GM18867 (cell line): ENCODE data around the gene MMP15.
A peak's percentile ranks its signal among the peaks of the same experiment; 100 is the strongest.
"Not testable (repeated sequence)": the region's sequence is repeated elsewhere in the genome, so short reads cannot be mapped to it uniquely, and the experiment has no call there.

Source experiments
- ATAC-seq: cut with Tn5 transposase; IDR thresholded peaks from one replicate; pipeline ENCODE4 v1.9.1; 2021; ENCODE audit warnings: mild to moderate bottlenecking, moderate library complexity; ENCODE audit not compliant: unreplicated experiment

Gene MMP15

DNA sequence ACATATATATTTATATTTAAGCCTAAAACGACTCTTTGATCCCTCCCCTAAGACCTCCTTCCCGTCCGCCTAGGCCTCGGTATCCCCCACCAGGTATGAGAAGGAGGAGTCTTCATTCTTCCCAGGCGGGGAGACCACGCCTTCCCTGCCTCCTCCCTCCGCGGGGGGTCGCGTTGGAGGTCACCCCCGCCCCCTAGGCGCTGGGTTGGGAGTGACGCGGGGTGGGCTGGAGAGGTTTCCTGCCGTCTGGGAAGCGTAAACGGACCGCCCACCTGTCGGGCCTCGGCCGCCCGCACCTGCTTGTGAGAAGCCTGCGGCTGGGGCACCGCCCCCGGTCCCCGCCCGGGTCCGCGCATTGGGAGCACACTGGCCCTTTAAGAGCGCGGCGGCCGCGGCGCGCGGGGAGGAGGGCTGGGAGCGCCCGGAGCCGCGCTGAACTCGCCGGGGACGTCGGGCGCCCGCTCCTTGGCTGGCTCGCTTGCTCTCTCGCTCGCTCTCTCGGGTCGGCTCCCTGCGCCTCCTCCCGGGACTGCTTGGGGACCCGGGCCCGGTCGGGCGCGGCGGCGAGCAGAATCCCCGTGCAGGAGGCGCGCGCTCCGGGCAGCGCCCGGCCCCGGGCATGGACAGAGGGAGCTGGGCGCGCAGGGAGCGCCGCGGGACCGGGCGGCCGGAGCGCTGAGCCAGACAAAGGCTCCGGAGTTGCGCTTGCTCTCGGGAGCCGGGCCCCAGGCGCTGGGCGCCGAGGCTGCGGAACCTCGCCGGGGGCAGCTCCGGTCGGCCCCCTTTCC is at the start of gene MMP15:
MMP15 (plus strand) TSS at position 404 of the 788 bp plus-strand sequence. CDS start 597 bp downstream, outside the sequence.
- peak; percentile 65 for ATAC-seq

DNA sequence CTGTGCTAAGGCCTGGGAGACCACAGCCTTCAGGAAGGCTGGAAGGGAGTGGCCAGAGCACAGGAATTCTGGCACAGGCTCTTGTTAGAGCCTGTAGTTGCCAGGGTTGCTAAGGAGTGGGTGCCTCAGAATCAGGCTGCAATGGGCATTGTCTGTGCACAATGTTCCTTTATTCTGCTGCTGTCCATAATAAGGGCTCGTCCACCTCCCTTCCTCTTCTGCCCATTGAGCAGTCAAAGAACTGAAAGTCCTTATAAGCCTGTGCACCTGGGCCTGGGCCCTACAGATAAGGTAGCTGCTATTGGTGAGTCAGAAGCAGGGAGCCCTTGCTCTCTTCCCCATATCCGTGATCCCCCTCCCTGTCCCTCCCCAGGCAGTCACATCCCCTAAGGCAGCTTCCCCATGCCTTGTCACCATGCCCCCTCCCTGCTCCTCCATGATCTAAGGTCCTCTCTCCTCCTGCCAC is 49.2 kb upstream of the MMP15 start:
- ATAC-seq: no peak

DNA sequence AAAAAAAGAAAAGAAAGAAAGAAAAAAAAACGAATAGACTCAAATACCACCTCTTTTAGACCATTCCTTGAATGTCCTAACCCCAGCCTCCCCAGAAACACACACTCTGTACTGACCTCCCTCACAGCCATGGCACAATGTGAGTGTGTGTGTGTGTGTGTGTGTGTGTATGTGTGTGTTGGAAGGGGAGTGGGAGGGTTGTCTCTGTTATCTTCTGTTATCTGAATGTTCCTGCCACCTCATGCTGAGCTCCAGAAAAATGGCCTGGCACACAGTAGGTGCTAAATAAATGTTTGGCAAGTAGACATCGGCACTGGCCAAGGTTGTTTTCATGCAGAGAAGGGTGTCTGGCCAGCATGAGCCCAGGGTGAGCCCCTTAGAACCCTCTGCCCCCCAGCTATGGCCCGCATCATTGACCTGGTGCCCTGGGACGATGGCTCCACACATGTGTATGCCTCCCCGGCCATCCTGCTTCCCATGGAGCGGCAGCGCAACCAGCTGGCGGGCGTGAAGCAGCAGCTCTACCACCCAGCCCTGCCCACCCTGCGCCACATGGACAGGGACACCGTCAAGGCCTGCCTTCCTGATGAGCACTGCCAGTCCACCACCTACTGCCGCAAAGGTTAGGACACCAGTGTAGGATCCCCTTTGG is 48.0 kb upstream of the MMP15 start:
- no peak for ATAC-seq

DNA sequence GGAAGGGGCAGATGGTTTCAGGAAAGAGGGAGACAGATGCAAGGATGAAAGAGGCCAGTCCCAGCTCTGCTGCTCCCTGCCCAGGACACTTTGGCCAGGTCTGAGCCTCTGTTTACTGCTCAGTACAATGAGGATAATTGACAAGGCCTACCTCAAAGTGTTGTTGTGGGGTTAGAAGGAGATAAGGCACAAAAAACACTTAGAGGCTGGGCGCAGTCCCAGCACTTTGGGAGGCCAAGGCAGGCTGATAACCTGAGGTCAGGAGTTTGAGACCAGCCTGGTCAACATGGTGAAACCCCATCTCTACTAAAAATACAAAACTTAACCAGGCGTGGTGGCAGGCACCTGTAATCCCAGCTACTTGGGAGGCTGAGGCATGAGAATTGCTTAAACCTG is 47.5 kb upstream of the MMP15 start:
- not testable (repeated sequence) for ATAC-seq

DNA sequence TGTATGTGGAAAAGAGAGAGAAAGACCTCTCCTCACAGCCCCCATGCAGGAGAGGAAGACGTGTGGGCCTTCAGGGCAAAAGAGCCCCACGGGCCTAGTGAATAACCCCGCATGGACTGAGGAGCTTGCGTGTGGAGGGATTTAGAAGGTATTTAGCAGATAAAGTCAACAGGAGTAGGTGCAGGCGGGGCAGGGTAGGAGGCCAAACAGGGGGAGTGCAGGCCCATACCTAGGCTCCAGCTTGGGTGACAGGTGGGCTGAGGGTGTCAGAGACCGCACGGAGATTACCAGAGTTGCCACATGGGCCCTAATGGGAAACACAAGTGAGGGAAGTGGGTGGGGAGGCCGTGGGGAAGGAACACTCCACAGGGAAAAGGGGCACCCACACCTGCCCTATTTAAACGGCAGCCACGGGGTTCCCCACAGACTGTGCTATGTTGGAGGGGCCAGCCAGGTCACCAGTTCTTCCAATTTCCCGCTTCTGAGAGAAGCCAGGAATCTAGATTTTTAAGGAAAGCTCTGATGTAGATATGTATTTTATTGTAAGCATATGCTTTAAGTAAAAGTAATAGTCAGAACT is 46.5 kb upstream of the MMP15 start:
- ATAC-seq: no peak

DNA sequence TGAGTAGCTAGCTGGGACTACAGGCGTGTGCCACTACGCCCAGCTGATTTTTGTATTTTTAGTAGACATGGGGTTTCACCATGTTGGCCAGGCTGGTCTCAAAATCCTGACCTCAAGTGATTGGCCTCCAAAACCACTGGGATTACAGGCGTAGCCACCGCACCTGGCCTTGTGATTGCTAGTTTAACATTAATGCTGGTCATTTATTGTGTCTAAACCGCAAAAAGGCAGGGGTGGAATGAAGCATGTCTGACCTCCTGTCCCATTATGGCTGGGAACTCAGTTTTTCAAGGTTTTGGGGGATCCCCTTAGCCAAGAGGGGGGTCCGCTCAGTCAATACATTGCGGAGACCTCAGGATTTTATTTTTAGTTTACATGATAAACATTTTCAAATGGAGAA is 43.9 kb upstream of the MMP15 start:
- ATAC-seq: no peak

DNA sequence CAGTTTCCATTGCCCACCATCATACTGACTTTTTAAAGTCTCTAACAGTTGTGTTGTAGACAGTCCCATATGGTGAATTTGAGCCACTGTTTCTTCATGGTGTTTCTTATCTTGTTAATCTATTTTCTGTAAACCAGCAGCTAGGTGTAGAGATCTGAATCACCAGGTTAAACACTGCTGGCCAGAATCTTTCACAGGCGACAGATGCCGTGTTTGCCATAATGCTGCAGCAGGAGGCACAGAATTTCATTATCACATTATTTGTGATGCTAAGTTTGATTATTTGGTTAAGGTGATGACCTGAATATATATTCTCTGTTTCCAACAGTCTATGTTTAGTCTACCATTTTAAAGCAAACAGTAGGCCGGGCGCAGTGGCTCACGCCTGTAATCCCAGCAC is 43.2 kb upstream of the MMP15 start:
- no peak for ATAC-seq

DNA sequence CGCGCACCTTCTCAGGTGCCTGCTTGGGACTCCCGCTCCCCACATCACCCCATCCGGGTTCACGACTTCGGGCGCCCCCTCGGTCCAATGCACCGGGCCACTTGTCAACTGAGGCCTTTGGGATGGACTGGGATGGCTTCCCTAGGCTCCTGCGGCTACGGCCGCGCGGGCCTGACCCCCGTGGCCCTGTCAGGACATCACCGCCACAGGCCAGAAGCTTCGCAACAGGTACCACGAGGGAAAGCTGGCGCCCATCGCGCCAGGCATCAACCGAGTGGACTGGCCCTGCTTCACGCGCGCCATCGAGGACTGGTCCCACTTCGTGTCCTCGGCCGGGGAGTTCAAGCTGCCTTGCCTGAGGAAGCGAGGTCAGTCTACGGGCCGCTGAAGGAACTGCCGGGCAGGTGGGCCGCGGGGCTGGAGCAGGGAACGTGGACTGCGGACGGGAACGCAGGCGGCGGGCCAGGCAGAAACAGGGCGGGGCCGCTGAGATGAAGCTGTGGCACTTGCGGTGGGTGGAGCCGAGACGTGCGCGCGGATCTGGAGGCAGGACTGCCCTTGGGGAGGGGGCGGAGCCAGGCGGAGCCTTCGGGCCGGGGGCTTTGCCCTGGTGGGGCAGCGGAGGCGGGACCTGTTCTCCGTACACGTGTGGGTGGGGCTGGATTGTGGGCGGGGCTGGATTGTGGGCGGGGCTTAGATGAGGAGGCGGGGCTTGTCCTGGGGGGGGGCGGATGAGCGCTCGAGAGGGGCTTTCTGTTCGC is 40.9 kb upstream of the MMP15 start:
- peak; percentile 73 for ATAC-seq

DNA sequence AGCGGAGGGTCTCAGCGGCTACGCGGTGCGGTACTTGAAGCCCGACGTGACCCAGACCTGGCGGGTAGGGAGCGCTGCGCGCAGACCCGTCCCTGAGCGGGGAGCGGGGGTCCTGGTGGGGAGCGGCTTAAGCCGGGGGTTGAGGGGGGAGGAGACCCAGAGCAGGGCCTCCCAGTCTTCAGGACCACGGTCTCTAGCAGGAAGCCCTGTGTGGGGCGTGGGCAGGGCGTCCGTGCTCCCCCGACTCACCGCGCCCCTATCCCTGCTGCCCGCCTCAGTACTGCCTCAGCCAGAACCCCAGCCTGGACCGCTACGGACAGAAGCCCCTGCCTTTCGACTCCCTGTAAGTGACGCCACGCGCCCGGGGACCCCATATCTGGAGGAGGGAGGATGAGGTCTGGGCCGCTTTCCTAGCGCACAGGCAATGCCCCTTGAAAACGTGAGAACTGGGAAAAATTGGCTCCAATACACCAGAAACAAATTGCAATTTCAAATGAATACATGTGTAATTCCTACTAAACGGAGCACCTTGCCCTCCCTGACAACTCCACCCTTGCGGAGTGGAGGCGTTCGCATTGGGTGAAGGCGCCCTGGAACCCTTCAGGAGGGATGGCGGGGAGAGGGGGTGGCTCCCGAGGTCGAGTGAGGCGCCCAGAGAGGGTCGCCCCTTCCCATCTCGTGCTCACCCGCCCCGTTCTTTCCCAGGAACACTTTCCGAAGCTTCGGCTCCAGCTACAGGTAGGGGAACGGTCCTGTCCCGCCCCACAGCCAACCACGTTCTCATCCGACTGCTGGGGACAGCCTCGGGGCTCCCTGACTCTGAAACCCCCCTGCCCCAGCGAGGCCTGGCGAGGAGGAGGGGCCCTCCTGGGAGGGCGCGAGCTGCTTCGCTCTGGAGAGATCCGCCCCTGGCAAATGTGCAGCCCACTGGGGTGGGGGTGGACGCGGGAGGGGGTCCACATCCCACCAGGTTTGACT is 40.1 kb upstream of the MMP15 start:
- ATAC-seq: no peak

DNA sequence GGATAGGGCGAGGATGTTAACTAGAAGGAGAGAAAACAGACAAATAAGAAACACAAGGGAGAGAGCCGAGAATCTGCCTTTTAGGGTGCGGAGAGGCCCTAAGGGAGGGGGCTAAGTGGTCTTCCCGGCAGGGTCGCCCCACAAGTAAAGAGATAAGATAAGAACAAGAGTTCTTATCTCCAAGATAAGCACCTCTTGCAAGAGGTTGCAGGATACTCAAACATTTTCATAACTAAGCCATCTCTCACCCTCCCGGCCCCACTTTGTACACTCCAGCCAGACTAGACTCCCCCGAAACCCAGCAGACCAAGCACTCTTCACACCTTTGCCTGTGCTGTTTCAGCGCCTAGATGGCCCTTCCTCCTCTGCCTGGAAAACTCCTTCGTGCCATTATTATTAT is 39.4 kb upstream of the MMP15 start:
- no peak for ATAC-seq

DNA sequence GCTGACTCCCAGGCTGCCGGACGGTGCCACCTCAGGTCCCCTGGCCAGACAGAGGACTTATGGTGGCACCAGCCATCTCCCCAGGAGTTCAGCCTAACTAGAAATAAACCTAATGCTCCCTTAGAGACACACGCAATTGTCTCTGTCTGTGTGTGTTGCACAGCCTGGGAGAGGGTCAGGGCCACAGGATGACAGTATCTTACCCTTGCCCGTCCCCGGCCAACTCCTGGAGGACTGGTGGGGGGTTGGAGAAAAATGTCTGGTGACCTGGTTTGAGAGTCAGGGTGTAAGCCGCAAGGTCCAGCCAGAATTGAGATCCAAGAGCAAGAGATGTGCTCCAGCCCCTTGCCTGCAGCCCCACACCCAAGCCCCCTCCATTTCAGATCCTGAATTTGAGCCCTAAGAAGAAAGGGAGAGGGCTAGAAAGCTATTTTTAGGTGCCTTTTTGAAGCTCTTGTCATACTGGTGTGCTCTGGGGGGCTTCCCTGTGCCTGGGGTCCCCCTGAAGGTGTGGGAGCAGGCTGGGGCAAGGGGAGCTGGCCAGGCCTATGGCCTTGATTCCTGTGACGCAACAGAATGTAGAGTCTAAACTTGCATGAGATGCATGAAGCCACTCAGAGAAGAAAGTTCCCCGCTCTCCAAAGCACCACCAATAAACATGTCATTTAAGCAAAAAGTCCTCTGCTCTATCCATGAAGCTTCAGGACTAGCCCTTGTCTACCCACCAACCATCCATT is 37.9 kb upstream of the MMP15 start:
- no peak for ATAC-seq

DNA sequence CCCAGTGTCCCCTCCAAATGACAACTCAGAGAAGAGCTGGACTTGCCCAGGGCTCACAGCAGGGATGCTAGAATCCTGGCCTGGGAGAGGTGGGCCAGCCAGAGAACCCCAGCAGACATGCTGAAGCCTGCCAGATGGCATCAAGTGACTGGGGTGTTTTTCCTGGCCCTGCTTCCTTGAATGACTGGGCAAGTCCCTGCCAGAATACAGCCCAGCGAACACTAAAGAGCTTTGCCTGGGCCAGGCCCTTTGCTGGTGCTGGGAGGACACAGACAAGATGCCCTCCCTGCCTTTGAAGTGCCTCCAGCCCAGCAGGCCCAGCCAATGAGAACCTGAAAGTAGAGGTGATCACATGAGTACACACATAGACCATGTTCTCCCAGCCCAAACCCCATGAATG is 36.6 kb upstream of the MMP15 start:
- no peak for ATAC-seq

DNA sequence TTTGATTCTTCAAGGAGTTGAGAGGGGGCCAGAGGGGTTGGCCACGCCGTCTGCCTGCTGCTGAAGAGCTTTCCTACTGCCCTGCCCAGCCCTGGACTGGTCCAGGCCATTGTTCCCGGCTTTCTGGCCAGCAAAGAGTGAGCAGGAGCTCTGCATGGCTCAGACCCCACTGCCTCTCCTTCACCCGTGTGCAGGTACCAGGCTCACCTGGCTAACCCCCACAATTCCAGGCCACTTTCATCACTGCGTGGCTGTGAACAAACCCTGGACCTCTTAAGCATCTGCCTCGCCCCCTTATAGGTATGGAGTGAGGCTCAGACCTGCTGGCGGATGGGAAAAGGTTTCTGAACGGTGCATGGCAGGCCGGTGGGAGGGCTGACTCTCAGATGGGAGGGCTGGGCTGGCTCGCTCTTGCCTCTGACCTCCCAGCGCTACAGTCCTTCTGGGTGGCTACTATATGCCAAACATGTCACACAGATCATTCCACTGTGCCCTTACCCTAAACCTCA is 33.9 kb upstream of the MMP15 start:
- no peak for ATAC-seq

DNA sequence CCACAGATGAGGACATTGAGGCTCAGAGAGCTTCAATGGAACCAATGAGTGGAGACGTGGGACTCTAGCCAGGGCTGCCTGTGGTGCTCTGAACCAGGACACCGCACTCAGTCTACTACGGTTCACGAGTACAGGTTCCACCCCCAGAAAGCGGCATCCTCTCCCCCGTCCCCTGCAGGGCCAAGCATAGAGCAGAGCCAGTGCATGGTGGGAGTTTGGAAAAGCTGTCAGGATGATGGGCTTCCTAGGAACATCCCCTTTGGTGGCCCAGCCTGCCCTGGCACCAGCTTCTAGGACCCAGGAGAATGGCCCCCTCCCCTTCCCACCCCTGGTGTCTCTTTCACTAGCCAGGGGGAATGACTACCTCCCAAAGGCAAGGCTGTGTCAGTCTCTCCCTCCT is 33.5 kb upstream of the MMP15 start:
- ATAC-seq: no peak

DNA sequence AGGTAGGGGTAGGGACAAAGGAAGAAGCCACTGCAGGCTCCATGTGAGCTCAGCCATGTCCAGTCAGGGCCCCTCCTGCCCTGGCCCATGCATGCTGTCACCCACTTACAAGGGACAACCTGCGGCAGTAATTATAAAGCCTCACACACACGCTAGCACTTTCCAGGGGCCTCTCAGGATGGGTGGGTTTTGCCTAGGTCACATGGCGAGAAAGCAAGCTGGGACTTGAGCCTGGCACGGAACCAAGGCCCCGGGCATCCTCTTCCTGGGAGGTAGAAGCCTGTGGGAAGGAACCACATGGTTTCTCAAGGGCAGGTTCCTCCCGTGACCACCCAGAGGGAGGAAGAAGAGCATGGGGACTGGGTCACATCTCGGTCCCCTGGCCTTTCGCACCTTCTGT is 32.1 kb upstream of the MMP15 start:
- ATAC-seq: no peak

DNA sequence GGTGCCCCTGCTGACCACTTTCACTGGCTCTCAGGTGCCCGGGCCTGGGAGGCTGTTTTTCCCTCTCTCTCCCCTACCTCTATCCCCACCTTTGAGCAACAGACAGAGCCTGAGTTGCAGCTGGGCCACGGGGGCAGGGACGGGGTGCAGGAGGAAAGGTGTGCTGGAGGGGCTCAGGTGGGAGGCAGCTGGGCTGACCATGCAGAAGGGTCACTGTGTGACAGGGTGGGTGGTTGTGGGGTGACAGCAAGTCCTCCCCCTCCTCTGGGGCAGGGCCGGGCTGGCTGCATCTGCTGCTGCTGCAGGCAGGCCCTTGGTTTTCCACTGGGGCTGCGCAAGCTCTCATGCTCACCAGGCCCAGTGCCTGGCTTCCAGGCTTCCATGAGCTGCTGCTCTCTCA is 31.7 kb upstream of the MMP15 start:
- no peak for ATAC-seq

DNA sequence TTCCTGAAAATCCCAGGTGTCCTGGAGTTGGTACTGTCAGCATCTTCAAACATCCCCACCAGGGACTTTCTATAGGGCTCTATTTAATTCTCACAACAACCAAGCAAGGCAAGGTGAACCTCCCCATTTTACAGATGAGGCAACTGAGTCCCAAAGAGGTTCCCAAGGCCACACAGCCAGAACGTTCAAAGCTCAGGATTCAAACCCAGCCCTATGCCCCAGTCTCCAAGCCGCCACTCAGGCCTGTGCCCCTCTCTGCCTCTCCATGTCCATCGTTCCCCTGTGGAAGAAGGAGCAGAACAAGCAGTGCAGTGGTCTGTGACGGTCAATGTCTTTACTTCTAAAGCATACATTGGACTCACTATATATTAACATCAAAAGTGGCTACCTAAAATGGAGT is 31.2 kb upstream of the MMP15 start:
- no peak for ATAC-seq

DNA sequence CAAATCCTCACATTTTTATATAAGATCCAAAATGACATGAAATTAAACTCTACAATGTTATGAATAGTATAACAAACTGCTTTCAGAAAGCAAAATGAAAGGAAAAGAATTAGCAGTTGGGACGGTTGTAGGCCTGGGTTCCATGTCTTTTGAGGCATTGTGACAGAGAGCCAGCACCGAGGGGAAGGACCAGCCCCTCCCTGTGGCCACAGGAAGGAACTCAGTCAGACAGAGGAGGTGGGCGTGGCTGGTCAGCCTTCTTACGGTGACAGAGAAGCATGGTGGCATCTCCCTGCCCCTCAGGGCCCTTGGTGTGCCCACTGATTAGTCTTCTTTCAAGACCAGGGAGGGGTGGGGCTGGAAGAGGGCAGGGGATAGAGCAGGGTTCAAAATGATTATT is 30.8 kb upstream of the MMP15 start:
- no peak for ATAC-seq

DNA sequence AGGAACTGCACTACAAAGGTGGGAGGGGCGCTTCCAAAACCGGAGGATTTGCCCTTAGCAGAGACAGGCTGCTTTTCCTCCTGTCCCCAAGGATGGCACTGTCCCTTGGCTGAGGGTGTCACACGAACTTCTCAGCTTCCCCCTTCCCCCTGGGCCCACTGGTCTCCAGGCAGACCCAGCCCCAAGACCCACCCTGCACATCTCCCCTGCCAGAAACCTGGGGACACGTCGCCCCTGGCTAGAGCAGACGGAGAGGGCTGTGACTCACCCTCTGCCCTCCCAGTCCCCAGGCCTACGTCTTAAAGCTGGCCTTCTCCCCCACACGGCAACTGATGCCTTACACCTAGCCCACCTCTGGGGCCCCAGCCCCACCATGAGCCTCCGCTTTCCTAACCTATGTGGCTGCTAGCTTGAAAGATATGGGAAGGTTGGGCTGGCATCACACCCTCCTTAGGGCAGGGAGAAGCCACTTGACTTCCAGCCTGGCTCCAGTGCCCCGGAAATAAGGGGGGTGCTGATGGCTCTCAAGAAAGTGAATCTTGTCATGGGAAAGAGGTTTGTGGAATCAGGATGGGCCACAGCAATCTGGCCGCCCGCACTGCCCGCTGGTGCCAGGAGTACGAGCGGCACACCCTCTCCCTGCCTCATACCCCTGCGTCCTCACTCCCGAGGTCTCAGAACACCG is 29.7 kb upstream of the MMP15 start:
- ATAC-seq: no peak
